Measurements from ENCODE around the gene GARIN6. TPM values are rescaled to one million over a fixed set of nuclear protein-coding genes. Genes with fewer than 3 reads are reported as not detected.
"Not testable (repeated sequence)": the region's sequence is repeated elsewhere in the genome, so short reads cannot be mapped to it uniquely, and the experiment has no call there.

GARIN6 gene
- total and polyA plus RNA-seq, 10 of the 15 experiments (the other 5 are each of a cell fraction or from before 2014, with no cell fraction given): not detected

DNA sequence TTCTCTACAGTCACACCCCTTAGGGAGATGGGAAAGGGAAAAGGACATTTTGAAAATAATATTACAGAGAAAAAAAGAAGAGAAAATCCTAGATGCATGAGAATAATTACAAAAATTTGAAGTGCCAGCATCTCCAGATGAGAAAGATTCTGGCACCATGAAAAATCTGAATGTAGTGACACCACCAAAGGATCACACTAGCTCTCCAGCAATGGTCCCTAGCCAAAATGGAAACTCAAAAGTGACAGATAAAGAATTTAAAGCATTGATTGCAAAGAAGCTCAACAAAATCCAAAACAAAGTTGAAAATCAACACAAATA lies 27.4 kb upstream of the GARIN6 start:
- Histone ChIP-seq H3K9ac (ENCODE audit: control insufficient read depth, insufficient read depth, low read length) (no peak overlapping the region), H2AFZ (ENCODE audit: control insufficient read depth, low read depth, low read length) (no peak overlapping the region), H3K9me3 (replicated peaks; ENCODE audit: control insufficient read depth, insufficient read depth, low read length) (no peaks in the 10 kb centered on the region; the same call in 2 of the 3 replicates), H3K4me3 (no peak overlapping the region), H3K27ac (ENCODE audit: control insufficient read depth, insufficient read depth) (no peak overlapping the region), H3K4me2 (ENCODE audit: control insufficient read depth, insufficient read depth) (no peak overlapping the region), H3K27me3 (replicated peaks in 1 of 2; ENCODE audit: control insufficient read depth in 2 of 2, insufficient read depth in 2 of 2, low read length in 1 of 2) (no peaks in the 10 kb centered on the region), H3K36me3 (ENCODE audit: control insufficient read depth in 2 of 2, insufficient read depth in 2 of 2, low read length in 1 of 2) (no peaks in the 10 kb centered on the region), H3K4me1 (ENCODE audit: control insufficient read depth, insufficient read depth, low read length) (no peaks in the 10 kb centered on the region), H3K79me2 (ENCODE audit: control insufficient read depth, insufficient read depth, low read length) (no peaks in the 10 kb centered on the region), H4K20me1 (ENCODE audit: control insufficient read depth, insufficient read depth) (no peaks in the 10 kb centered on the region)
- RAD21 ChIA-PET (ENCODE audit: unreplicated experiment): interaction anchor here (0.7 to 2.8 kb wide), 7 partner anchors 229 to 578 kb away, joined by 3 to 27 read pairs (median 5); no protein-coding TSS in a partner anchor
- CTCF ChIA-PET: interaction anchor here (0.7 to 6.5 kb wide), 17 partner anchors 8 to 581 kb away, joined by 3 to 102 read pairs (median 5); no protein-coding TSS in a partner anchor
- DNase-seq (ENCODE audit: low read depth, low spot score) (no peak), ATAC-seq (no peak), FAIRE-seq (no peak)
- TF ChIP-seq, protein P1, sequence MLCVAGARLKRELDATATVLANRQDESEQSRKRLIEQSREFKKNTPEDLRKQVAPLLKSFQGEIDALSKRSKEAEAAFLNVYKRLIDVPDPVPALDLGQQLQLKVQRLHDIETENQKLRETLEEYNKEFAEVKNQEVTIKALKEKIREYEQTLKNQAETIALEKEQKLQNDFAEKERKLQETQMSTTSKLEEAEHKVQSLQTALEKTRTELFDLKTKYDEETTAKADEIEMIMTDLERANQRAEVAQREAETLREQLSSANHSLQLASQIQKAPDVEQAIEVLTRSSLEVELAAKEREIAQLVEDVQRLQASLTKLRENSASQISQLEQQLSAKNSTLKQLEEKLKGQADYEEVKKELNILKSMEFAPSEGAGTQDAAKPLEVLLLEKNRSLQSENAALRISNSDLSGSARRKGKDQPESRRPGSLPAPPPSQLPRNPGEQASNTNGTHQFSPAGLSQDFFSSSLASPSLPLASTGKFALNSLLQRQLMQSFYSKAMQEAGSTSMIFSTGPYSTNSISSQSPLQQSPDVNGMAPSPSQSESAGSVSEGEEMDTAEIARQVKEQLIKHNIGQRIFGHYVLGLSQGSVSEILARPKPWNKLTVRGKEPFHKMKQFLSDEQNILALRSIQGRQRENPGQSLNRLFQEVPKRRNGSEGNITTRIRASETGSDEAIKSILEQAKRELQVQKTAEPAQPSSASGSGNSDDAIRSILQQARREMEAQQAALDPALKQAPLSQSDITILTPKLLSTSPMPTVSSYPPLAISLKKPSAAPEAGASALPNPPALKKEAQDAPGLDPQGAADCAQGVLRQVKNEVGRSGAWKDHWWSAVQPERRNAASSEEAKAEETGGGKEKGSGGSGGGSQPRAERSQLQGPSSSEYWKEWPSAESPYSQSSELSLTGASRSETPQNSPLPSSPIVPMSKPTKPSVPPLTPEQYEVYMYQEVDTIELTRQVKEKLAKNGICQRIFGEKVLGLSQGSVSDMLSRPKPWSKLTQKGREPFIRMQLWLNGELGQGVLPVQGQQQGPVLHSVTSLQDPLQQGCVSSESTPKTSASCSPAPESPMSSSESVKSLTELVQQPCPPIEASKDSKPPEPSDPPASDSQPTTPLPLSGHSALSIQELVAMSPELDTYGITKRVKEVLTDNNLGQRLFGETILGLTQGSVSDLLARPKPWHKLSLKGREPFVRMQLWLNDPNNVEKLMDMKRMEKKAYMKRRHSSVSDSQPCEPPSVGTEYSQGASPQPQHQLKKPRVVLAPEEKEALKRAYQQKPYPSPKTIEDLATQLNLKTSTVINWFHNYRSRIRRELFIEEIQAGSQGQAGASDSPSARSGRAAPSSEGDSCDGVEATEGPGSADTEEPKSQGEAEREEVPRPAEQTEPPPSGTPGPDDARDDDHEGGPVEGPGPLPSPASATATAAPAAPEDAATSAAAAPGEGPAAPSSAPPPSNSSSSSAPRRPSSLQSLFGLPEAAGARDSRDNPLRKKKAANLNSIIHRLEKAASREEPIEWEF (IDR thresholded peaks at IDR 0.05; ENCODE audit: insufficient replicate concordance, low read depth, low read length): no peak
- TF ChIP-seq TCF7 (IDR thresholded peaks at IDR 0.05; ENCODE audit: borderline replicate concordance) (no peak), NFYA (IDR thresholded peaks at IDR 0.05; ENCODE audit: borderline replicate concordance, low read depth, low read length) (no peak), GABPA (IDR thresholded peaks at IDR 0.05; ENCODE audit: low read depth) (no peak), RAD51 (IDR thresholded peaks at IDR 0.05) (no peak)
- TF ChIP-seq, protein P2, sequence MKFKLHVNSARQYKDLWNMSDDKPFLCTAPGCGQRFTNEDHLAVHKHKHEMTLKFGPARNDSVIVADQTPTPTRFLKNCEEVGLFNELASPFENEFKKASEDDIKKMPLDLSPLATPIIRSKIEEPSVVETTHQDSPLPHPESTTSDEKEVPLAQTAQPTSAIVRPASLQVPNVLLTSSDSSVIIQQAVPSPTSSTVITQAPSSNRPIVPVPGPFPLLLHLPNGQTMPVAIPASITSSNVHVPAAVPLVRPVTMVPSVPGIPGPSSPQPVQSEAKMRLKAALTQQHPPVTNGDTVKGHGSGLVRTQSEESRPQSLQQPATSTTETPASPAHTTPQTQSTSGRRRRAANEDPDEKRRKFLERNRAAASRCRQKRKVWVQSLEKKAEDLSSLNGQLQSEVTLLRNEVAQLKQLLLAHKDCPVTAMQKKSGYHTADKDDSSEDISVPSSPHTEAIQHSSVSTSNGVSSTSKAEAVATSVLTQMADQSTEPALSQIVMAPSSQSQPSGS (IDR thresholded peaks at IDR 0.05; ENCODE audit: low read length): no peak
- TF ChIP-seq, protein P3, sequence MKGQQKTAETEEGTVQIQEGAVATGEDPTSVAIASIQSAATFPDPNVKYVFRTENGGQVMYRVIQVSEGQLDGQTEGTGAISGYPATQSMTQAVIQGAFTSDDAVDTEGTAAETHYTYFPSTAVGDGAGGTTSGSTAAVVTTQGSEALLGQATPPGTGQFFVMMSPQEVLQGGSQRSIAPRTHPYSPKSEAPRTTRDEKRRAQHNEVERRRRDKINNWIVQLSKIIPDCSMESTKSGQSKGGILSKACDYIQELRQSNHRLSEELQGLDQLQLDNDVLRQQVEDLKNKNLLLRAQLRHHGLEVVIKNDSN (IDR thresholded peaks at IDR 0.05; ENCODE audit: borderline replicate concordance, extremely low read length, insufficient read depth, low read depth, low read length): no peak
- SMC1A ChIA-PET (ENCODE audit: uncharacterized antibody, unreplicated experiment): interaction anchor here (0.7 to 2.7 kb wide), 12 partner anchors 9 to 586 kb away, joined by 3 to 38 read pairs (median 4); no protein-coding TSS in a partner anchor
- POLR2A ChIA-PET: no interaction called here
- intact Hi-C loops (cut with micrococcal nuclease; ENCODE audit: unreplicated experiment): loop anchor here (1.0 kb wide), 2 partner anchors 233 to 577 kb away; no protein-coding TSS in a partner anchor
- in situ Hi-C loops (cut with MboI): loop anchor here (25.0 kb wide), 1 partner anchor 233 kb away; no protein-coding TSS in a partner anchor
- BruUV-seq (replicated peaks): no TSS peak

GRCh38 chr12:99624591-99624990 lies 23.0 kb upstream of the GARIN6 start:
- H3K9ac ChIP-seq (ENCODE audit: control insufficient read depth, insufficient read depth, low read length); POLR2A ChIA-PET; FAIRE-seq; H3K4me2 ChIP-seq (ENCODE audit: control insufficient read depth, insufficient read depth); intact Hi-C loops (cut with micrococcal nuclease; ENCODE audit: unreplicated experiment); CTCF ChIA-PET; BruUV-seq (replicated peaks); H4K20me1 ChIP-seq (ENCODE audit: control insufficient read depth, insufficient read depth); H3K4me1 ChIP-seq (ENCODE audit: control insufficient read depth, insufficient read depth, low read length); H2AFZ ChIP-seq (ENCODE audit: control insufficient read depth, low read depth, low read length); H3K27ac ChIP-seq (ENCODE audit: control insufficient read depth, insufficient read depth); SMC1A ChIA-PET (ENCODE audit: uncharacterized antibody, unreplicated experiment); H3K9me3 ChIP-seq (replicated peaks; ENCODE audit: control insufficient read depth, insufficient read depth, low read length); H3K36me3 ChIP-seq (ENCODE audit: control insufficient read depth in 2 of 2, insufficient read depth in 2 of 2, low read length in 1 of 2); ATAC-seq; H3K79me2 ChIP-seq (ENCODE audit: control insufficient read depth, insufficient read depth, low read length); H3K27me3 ChIP-seq (replicated peaks in 1 of 2; ENCODE audit: control insufficient read depth in 2 of 2, insufficient read depth in 2 of 2, low read length in 1 of 2); RAD21 ChIA-PET (ENCODE audit: unreplicated experiment); H3K4me3 ChIP-seq; DNase-seq (ENCODE audit: low read depth, low spot score): not testable (repeated sequence)
- 66% methylated on average over 2 of the region's 2 CpGs for WGBS (ENCODE audit: insufficient coverage, insufficient replicate concordance, low lambda C conversion rate, missing lambda C conversion rate)
- in situ Hi-C loops (cut with MboI): loop anchor here (25.0 kb wide), 1 partner anchor 237 kb away; no protein-coding TSS in a partner anchor
